ENCODE measurements around the gene CEP78.

Gene CEP78

DNA sequence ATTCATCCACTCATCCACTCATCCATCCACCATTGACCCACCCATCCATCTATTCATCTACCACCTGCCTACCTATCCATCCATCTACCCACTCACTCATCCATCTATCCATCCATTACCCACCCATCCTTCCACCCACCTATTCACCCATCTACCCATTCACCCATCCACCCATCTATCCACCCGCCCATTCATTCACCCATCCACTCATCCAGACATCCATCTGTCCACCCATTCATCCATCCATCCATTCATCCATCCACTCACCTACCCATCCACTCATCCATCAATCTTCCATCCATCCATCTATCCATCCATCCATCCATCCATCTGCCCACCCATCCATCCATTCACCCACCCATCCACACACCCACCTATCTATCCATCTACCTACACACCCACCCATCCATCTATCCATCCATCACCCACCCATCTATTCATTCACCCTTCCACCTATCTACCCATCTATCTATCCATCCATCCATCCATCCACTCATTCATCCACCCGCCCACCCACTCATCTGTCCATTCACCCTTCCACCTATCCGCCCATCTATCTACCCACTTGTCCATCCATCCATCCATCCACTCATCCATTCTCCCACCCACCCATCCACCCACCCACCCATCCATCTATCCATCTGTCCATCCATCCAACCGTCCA is 84.3 kb downstream of the CEP78 start:
- H3K4me3 ChIP-seq (ENCODE audit: low read depth, low read length) = no peak overlapping the region
- TF ChIP-seq, protein P1, sequence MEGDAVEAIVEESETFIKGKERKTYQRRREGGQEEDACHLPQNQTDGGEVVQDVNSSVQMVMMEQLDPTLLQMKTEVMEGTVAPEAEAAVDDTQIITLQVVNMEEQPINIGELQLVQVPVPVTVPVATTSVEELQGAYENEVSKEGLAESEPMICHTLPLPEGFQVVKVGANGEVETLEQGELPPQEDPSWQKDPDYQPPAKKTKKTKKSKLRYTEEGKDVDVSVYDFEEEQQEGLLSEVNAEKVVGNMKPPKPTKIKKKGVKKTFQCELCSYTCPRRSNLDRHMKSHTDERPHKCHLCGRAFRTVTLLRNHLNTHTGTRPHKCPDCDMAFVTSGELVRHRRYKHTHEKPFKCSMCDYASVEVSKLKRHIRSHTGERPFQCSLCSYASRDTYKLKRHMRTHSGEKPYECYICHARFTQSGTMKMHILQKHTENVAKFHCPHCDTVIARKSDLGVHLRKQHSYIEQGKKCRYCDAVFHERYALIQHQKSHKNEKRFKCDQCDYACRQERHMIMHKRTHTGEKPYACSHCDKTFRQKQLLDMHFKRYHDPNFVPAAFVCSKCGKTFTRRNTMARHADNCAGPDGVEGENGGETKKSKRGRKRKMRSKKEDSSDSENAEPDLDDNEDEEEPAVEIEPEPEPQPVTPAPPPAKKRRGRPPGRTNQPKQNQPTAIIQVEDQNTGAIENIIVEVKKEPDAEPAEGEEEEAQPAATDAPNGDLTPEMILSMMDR (IDR thresholded peaks at IDR 0.05; ENCODE audit: low read depth, low read length) = no peak
- H3K27me3 ChIP-seq = no peaks in the 10 kb centered on the region
- H3K4me1 ChIP-seq = peaks cover 15% of the 10 kb centered on the region
- peaks cover 68% of the 10 kb centered on the region for H3K36me3 ChIP-seq
- H3K9me3 ChIP-seq = no peaks in the 10 kb centered on the region
- DNase-seq = no peak

DNA sequence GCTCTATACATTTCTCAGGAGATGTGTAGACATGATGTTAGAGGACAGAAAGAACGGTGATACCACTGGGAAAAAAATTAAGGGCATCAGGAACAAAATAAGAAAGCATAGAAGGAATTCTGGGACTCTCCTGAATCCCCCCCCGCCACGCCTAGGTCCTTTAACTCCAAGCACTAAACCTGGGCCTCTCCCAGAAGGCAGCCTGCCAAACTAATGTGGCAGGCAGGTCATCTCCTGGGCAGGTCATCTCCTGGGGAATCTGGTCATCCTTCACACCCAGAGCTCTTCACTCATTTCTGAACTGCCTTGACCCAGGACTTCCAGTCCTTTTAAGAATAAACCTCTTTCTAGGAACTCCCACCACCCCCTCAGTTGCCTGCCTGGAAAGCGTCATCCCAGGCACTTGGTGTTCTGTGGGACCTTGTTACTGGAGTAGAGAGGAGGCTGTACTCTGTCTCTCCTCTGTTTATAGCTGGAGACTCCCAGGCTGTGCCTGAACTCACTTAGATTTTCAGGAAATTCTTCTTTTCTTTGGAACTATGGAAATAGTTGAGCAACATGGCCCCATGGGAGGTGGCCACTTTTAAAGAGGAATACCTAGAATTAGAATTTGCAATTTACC is 85.1 kb downstream of the CEP78 start:
- Histone ChIP-seq H3K27me3 (no peaks in the 10 kb centered on the region), H3K4me3 (ENCODE audit: low read depth, low read length) (no peak overlapping the region), H3K36me3 (peaks cover 60% of the 10 kb centered on the region), H3K9me3 (no peaks in the 10 kb centered on the region), H3K4me1 (peaks cover 15% of the 10 kb centered on the region)
- TF ChIP-seq, protein P1 (IDR thresholded peaks at IDR 0.05; ENCODE audit: low read depth, low read length) = no peak
- no peak for DNase-seq

GRCh38 chr9:78321505-78321904 is 85.6 kb downstream of the CEP78 start:
- TF ChIP-seq, protein P1 (IDR thresholded peaks at IDR 0.05; ENCODE audit: low read depth, low read length) = no peak
- Histone ChIP-seq H3K4me3 (ENCODE audit: low read depth, low read length) (no peak overlapping the region), H3K9me3 (no peaks in the 10 kb centered on the region), H3K27me3 (no peaks in the 10 kb centered on the region), H3K4me1 (peaks cover 15% of the 10 kb centered on the region), H3K36me3 (peaks cover 60% of the 10 kb centered on the region)
- DNase-seq = no peak

- Histone ChIP-seq H3K9me3 (no peaks in the 10 kb centered on the region), H3K4me1 (peaks cover 15% of the 10 kb centered on the region), H3K36me3 (peaks cover 53% of the 10 kb centered on the region), H3K27me3 (no peaks in the 10 kb centered on the region), H3K4me3 (ENCODE audit: low read depth, low read length) (no peak overlapping the region)
- TF ChIP-seq, protein P1 (IDR thresholded peaks at IDR 0.05; ENCODE audit: low read depth, low read length) = no peak
- no peak for DNase-seq
These were observed 88.3 kb downstream of the CEP78 start for GRCh38 chr9:78324068-78324650.

- no peaks in the 10 kb centered on the region for H3K9me3 ChIP-seq
- H3K4me1 ChIP-seq = peaks cover 15% of the 10 kb centered on the region
- H3K27me3 ChIP-seq = no peaks in the 10 kb centered on the region
- peaks cover 48% of the 10 kb centered on the region for H3K36me3 ChIP-seq
- DNase-seq = no peak
- H3K4me3 ChIP-seq (ENCODE audit: low read depth, low read length) = no peak overlapping the region
- TF ChIP-seq, protein P1 (IDR thresholded peaks at IDR 0.05; ENCODE audit: low read depth, low read length) = no peak
These were observed 88.8 kb downstream of the CEP78 start for GRCh38 chr9:78324682-78325081.

DNA sequence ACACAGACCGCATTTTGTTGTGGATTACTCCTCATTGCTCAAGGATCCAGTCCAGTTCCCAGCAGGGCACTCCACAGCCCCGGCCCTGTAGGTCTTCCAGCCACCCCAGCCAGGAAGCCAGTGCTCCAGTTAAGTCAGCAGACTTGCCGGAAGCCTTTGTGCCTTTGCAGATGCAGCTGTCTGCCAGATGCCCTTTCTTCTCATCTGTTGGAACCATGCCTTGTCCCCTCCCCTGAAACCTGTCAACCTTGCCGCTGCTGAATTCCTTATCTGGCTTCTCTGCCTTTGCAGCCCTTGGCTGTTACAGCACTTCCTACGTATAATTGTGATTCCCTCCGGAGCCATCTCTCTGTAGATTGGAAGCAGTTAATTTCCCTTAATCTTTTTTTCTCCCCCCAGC is 89.5 kb downstream of the CEP78 start:
- no peaks in the 10 kb centered on the region for H3K27me3 ChIP-seq
- DNase-seq = peak; percentile 96
- H3K4me3 ChIP-seq (ENCODE audit: low read depth, low read length) = peak overlapping the region; percentile 6; the same call in 1 of the 2 replicates
- no peaks in the 10 kb centered on the region for H3K9me3 ChIP-seq
- TF ChIP-seq, protein P1 (IDR thresholded peaks at IDR 0.05; ENCODE audit: low read depth, low read length) = no peak
- H3K4me1 ChIP-seq = peaks cover 15% of the 10 kb centered on the region
- H3K36me3 ChIP-seq = peaks cover 50% of the 10 kb centered on the region
